Panc1 (cell line): ENCODE results near the gene MINK1.

Source experiments
- CTCF ChIP-seq: fragments of 450-650 bp; IDR thresholded peaks from 2 replicates; pipeline ENCODE4 v1.5.1; 2017; ENCODE audit warnings: mild to moderate bottlenecking
- SIN3A ChIP-seq: IDR thresholded peaks from 2 replicates; pipeline ENCODE4 v1.6.1; 2012; ENCODE audit warnings: low read depth, mild to moderate bottlenecking, low read length, moderate library complexity, borderline replicate concordance; ENCODE audit not compliant: insufficient read depth

- no peak for TF ChIP-seq CTCF
- no peak for TF ChIP-seq SIN3A
Measured at GRCh38 chr17:4908301-4908700, 75.2 kb downstream of the MINK1 start.
